SW 1271 (cell line): ENCODE results near the gene FRMPD4.

ENCODE experiments used
- DNase-seq, 2 experiments: peaks; one replicate each; lab custom pipeline; 2025; lab: John Stamatoyannopoulos, UW

FRMPD4 gene

DNA sequence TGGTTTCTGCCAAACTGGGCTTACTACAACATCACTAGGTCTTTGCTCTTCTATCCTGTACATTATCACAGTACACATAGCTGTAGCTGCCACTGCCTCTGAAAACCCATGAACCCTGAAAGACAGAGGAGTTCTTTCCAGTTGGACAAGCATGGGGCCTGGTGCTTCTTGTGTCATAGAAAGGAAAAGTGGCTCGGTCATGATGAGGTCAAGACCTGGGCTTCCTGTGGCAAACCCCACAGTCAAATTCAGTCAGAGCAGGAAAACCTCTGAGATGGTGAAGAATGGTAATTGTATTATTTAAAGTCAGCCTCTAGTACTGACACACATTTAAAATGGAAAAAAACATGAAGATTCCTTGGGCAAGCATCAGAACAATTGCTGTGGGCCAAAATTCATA is 519.6 kb downstream of the FRMPD4 start:
- DNase-seq: no peak

GRCh38 chrX:12661464-12661863 is 523.2 kb downstream of the FRMPD4 start:
- no peak for DNase-seq

DNA sequence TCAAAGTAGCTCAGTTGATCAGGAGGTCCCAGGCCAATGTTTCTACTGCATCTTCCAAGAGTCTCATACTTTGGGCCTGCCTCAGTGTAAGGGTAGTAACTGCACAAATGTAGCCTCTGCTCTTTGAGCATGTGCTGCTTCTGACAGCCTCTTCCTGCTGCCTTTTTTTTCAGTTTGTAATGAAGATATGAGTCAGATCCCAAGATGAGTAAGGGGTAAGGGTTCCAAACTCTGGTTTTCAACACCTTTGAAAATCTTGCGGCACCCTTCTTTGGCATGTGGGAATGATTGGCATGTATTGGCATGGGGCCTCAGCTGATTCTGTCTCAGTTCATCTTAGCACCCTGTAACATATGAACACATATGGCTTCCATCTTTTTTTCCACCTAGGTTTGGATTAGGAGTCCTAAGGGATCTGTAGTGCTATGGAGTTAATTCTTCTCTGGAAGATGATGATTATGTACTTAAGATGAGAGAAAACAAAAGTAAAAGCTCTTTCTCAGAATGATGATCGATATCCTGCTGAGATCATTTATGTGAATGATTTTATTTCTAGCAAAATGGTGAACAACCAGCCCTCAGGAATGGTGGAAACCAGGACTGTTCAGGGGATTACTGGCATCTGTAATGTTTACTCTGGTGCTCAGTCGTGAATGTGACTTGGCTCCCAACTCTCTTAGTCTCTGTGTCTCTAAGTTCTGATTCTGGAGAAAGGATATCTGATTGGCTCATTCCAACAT is 534.3 kb downstream of the FRMPD4 start:
- DNase-seq: no peak

DNA sequence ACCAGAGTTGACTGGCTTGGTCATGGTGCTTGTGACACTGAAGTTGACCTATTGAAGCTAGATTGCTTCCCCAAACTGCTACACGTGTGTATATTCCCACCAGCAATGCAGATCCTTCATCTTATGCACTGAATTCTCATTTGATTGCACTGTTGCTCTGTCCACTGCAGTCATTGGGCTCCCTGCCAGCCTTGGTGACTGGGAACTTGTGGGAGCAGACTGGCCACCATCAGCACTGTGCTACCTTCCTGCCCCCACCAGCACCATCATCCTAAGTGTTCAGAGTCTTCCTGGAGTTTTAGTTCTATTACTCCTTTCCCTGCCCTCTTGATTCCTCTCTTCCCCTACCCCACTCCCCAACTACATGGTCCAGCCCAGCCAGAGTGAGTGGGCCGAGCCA is 535.2 kb downstream of the FRMPD4 start:
- no peak for DNase-seq

DNA sequence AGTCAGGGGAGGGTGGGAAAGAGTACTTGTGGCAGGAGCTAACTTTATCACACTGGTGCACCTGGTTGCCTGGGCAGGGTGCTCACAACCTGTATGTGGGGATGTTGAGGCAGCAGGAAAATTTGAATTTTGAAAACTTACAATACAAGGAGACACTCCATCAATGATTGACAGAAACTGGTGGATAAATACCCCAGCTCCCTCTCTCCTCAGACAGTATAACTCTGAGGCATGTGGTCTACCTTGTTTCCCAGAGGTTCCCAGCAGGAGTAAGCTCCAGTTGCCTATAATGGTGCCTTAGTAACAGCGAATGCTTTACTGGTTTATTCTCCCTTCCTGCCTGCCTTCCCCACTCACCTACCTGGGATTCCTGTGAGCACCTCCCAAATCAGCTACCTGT is 541.2 kb downstream of the FRMPD4 start:
- DNase-seq: no peak

DNA sequence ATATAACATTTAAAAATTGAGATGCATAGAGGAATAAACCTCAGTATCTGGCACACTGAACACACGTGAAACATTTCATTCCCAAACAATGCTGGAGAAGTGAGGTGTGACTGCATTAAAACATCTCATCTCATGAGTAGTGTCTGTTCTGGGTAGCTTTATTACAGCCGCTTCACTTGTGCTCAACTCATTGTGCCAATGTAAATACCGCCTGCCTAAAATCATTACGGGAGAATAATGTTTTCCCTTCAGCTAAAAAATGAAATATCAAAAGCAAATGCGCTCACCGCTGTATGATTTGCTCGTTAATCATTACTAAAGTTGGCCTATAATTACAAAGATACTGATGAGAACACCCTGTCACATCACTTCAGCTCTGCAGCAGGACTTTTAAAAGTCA is 542.8 kb downstream of the FRMPD4 start:
- no peak for DNase-seq

DNA sequence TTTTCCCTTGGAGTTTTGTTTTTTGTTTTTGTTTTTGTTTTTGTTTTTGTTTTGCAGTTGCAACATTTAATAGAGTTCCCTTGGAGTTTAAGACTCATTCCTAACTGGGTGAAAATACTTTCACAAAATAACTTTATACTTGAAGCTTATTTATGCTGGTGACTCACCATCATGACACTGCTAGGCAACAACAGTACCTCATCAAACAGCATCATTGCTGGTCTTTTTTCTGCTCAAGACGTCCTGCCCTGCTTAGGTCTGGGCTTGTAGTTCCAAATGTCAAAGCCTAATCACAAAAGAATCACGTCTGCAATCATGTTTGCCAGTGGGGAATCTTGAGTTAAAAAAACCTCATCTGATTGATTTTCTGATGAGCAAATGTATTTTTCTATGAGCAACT is 547.3 kb downstream of the FRMPD4 start:
- no peak for DNase-seq

GRCh38 chrX:12686331-12686730 is 548.1 kb downstream of the FRMPD4 start:
- no peak for DNase-seq

- DNase-seq: no peak
Measured at GRCh38 chrX:12690646-12691045, 552.4 kb downstream of the FRMPD4 start.

GRCh38 chrX:12693754-12694153 is 555.5 kb downstream of the FRMPD4 start:
- DNase-seq: no peak

- DNase-seq: no peak
Measured at GRCh38 chrX:12700745-12701144, 562.5 kb downstream of the FRMPD4 start.

GRCh38 chrX:12701628-12702027 is 563.4 kb downstream of the FRMPD4 start:
- peak in 1 of 2 experiments; percentile 34 for DNase-seq

DNA sequence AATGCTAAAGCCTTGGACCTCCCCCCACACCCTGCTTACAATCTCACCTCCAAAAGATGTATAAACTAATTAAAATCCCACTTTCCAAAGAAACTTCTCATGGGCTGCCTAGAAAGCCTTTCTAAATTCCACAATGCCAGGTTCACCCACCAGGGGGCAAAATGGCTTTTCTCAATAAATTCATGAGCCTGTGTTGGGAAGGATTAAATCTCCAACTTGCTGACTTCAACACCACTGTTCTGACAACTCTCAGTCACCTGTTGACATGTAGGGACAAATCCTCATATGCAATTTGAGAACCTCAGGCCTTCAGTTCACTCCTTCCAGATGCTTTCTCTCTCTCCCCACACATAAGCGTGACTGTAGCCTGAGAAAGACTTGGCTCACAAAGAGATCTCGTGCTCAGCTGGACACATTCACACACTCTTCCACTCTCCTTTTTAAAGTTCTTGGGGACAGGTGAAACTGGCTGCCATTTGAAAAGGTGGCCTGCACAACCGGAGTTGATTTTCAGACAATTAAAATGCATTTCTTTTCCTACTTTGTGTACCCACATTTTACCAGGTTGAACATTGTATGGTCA is 564.3 kb downstream of the FRMPD4 start:
- no peak for DNase-seq

GRCh38 chrX:12704706-12705105 is 566.4 kb downstream of the FRMPD4 start:
- DNase-seq: no peak

DNA sequence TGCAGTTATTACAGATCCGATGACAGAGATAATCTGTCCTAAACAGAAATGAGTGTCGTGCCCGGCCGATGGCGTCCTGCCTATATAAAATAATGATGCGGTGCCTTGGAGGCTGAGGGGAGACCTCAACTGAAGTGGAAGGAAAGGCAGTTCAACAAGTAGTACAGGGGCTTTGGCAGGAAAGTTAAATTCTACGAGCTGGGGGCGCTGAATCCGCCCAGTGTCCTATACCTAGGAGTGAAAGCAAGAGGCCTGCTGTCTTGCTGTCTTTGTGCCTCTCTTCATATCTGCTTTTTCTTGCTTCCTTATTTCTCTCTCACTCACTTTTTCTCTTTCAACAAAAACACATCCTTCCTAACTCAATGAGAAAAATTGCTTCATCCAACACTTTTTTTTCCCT is 570.8 kb downstream of the FRMPD4 start:
- DNase-seq: no peak

GRCh38 chrX:12711435-12712040 is 573.3 kb downstream of the FRMPD4 start:
- no peak for DNase-seq

GRCh38 chrX:12716574-12716973 is 578.3 kb downstream of the FRMPD4 start:
- no peak for DNase-seq

- DNase-seq: no peak
Measured at GRCh38 chrX:12719837-12720236, 581.6 kb downstream of the FRMPD4 start.

DNA sequence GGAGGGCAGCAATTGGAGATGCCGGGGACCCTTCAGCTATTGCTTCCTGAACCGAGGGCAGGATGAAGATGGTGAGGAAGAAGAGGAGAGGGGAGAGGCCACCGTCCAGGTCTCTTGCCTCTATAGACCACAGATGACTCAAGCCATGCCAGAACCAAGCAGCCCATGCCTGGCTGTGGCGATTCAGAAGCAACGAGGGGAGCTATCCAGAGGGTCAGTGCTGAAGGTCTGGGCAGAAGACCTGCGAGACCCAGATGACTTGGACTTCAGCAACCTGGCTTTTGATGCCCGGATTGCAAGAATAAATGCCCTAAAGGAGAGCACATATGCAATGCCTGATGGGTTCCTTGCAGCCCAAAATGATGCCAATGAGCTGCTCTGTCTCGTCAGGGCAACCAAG is 582.8 kb downstream of the FRMPD4 start:
- DNase-seq: no peak

DNA sequence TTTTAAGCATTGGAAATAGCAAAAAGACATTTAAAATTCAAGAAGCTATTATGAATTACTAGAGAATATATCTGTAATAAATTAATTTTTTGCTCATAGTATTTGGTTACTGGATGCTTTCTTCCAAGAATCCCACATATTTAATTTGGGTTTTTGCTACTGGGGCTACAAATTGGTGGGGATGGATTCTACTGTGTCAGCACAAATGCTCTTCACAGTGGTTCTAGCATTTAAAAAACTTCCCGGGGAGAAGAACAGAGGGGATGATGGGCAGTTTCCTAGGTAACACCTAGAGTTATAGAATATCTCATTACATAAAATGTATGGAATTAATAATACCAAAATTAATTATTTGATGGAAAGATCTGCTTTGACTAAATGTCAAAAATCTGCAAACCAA is 584.0 kb downstream of the FRMPD4 start:
- DNase-seq: no peak

- no peak for DNase-seq
Measured at GRCh38 chrX:12741416-12741815, 603.1 kb downstream of the FRMPD4 start.

- no peak for DNase-seq
Measured at GRCh38 chrX:12747433-12747832, 609.2 kb downstream of the FRMPD4 start.

GRCh38 chrX:12751887-12752286 is 613.6 kb downstream of the FRMPD4 start:
- no peak for DNase-seq

GRCh38 chrX:12753366-12753765 is 615.1 kb downstream of the FRMPD4 start:
- no peak for DNase-seq
